WTC11 (cell line): ENCODE results near the gene SLC38A10. TPM values are rescaled to one million over a fixed set of nuclear protein-coding genes. Genes with fewer than 3 reads are reported as not detected.
A peak's percentile ranks its signal among the peaks of the same experiment; 100 is the strongest.

Source experiments
- ATAC-seq: fragments of 200-7000 bp; cut with Tn5 transposase; 2 replicates; pipeline ENCODE4 v1.10.0; 2021; ENCODE audit warnings: mild to moderate bottlenecking, moderate library complexity
- CTCF ChIA-PET: fragments of 300-600 bp; sonication (Branson Sonifier 250); formaldehyde crosslinking; loops from one replicate; lab custom pipeline; 2021; ENCODE audit warnings: antibody characterized with exemption; lab: Charles Lee
- POLR2A ChIA-PET: fragments of 350-600 bp; sonication (Branson Sonifier 250); formaldehyde crosslinking; loops from one replicate; lab custom pipeline; 2021; ENCODE audit warnings: antibody characterized with exemption; lab: Charles Lee
- DNase-seq: peaks from one replicate; pipeline ENCODE4 v3.0.0; 2021; ENCODE audit warnings: low spot score
- H3K27ac Mint-ChIP-seq: 2 replicates; pipeline ENCODE4 v1.8.0; 2021; ENCODE audit warnings: mixed read lengths
- H3K27me3 Mint-ChIP-seq: 2 replicates; pipeline ENCODE4 v1.8.0; 2021; ENCODE audit warnings: low read depth, mild to moderate bottlenecking, moderate library complexity, mixed read lengths
- H3K36me3 Mint-ChIP-seq: 2 replicates; pipeline ENCODE4 v1.8.0; 2021; ENCODE audit warnings: mixed read lengths
- H3K4me1 Mint-ChIP-seq: 2 replicates; pipeline ENCODE4 v1.8.0; 2022; ENCODE audit warnings: mixed read lengths
- H3K4me3 Mint-ChIP-seq: 2 replicates; pipeline ENCODE4 v1.8.0; 2021; ENCODE audit warnings: mild to moderate bottlenecking, moderate library complexity, mixed read lengths
- H3K9me3 Mint-ChIP-seq: 2 replicates; pipeline ENCODE4 v1.8.0; 2021; ENCODE audit warnings: mixed read lengths
- ARID4B ChIP-seq: sonication (generic); formaldehyde crosslinking; IDR thresholded peaks from 2 replicates; pipeline ENCODE4 v1.8.0; 2023; ENCODE audit warnings: missing genetic modification reagents, mild to moderate bottlenecking, borderline replicate concordance
- CBFB ChIP-seq: sonication (generic); formaldehyde crosslinking; IDR thresholded peaks from 2 replicates; pipeline ENCODE4 v1.8.1; 2022; ENCODE audit warnings: mild to moderate bottlenecking, low read depth, missing genetic modification reagents
- FOXJ3 ChIP-seq: sonication (generic); formaldehyde crosslinking; IDR thresholded peaks from 2 replicates; pipeline ENCODE4 v1.9.0; 2021; ENCODE audit warnings: missing genetic modification reagents, mild to moderate bottlenecking, borderline replicate concordance
- JAZF1 ChIP-seq: fragments of 250-450 bp; sonication (Bioruptor Pico); IDR thresholded peaks from 2 replicates; pipeline ENCODE4 v1.9.0; 2021; ENCODE audit warnings: moderate library complexity, mild to moderate bottlenecking, inconsistent platforms
- MXD4 ChIP-seq: fragments of 250-450 bp; sonication (Bioruptor Pico); IDR thresholded peaks from 2 replicates; pipeline ENCODE4 v1.8.0; 2021; ENCODE audit warnings: mild to moderate bottlenecking, moderate library complexity, borderline replicate concordance
- NFYB ChIP-seq: sonication (generic); formaldehyde crosslinking; conservative IDR thresholded peaks from 2 replicates; pipeline ENCODE4 v1.8.0; 2022; ENCODE audit warnings: low read depth, missing genetic modification reagents
- NR3C1 ChIP-seq: sonication (generic); formaldehyde crosslinking; conservative IDR thresholded peaks from 2 replicates; pipeline ENCODE4 v1.8.1; 2023; ENCODE audit warnings: low read depth, mild to moderate bottlenecking, missing genetic modification reagents
- RELA ChIP-seq: sonication (generic); formaldehyde crosslinking; IDR thresholded peaks from 2 replicates; pipeline ENCODE4 v1.8.1; 2022; ENCODE audit warnings: missing genetic modification reagents, mild to moderate bottlenecking, borderline replicate concordance
- RORB ChIP-seq: fragments of 250-450 bp; sonication (Bioruptor Pico); IDR thresholded peaks from 2 replicates; pipeline ENCODE4 v1.9.0; 2021; ENCODE audit warnings: mild to moderate bottlenecking
- ZMAT4 ChIP-seq: fragments of 250-450 bp; sonication (Bioruptor Pico); IDR thresholded peaks from 2 replicates; pipeline ENCODE4 v1.9.0; 2021; ENCODE audit warnings: mild to moderate bottlenecking
- ZNF232 ChIP-seq: sonication (generic); formaldehyde crosslinking; IDR thresholded peaks from 2 replicates; pipeline ENCODE4 v1.8.0; 2022; ENCODE audit warnings: mild to moderate bottlenecking, missing genetic modification reagents
- ZNF423 ChIP-seq: fragments of 250-450 bp; sonication (Bioruptor Pico); IDR thresholded peaks from 2 replicates; pipeline ENCODE4 v2.1.2; 2022; ENCODE audit warnings: mild to moderate bottlenecking, moderate library complexity
- ZSCAN18 ChIP-seq: fragments of 250-450 bp; sonication (Bioruptor Pico); IDR thresholded peaks from 2 replicates; pipeline ENCODE4 v2.1.2; 2022; ENCODE audit warnings: mild to moderate bottlenecking, moderate library complexity
- total RNA-seq: library from RNA; stranded (reverse); gene quantifications from 3 replicates; pipeline ENCODE4 v1.2.3, GENCODE V29; 2021
- TF ChIP-seq, protein P1 (sequence below): sonication (generic); formaldehyde crosslinking; IDR thresholded peaks from 2 replicates; pipeline ENCODE4 v1.8.1; 2022; ENCODE audit warnings: missing genetic modification reagents, borderline replicate concordance

The SLC38A10 gene
- total RNA-seq, 1 experiment from 2014 or later: 47.0 TPM

- TF ChIP-seq CBFB: no peak
- TF ChIP-seq RELA (CRISPR knock-in tag): no peak
- TF ChIP-seq, protein P1, sequence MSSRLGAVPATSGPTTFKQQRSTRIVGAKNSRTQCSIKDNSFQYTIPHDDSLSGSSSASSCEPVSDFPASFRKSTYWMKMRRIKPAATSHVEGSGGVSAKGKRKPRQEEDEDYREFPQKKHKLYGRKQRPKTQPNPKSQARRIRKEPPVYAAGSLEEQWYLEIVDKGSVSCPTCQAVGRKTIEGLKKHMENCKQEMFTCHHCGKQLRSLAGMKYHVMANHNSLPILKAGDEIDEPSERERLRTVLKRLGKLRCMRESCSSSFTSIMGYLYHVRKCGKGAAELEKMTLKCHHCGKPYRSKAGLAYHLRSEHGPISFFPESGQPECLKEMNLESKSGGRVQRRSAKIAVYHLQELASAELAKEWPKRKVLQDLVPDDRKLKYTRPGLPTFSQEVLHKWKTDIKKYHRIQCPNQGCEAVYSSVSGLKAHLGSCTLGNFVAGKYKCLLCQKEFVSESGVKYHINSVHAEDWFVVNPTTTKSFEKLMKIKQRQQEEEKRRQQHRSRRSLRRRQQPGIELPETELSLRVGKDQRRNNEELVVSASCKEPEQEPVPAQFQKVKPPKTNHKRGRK (CRISPR knock-in tag): no peak
- no peak for TF ChIP-seq ZSCAN18 (CRISPR knock-in tag)
These were observed 82.7 kb downstream of the SLC38A10 start (continued) for GRCh38 chr17:81212365-81212764.

GRCh38 chr17:81210868-81211267 is 84.2 kb downstream of the SLC38A10 start:
- DNase-seq: peak; percentile 44
- Mint-ChIP-seq H3K27ac (no peak overlapping the region), H3K4me3 (no peak overlapping the region), H3K9me3 (no peaks in the 10 kb centered on the region), H3K27me3 (no peaks in the 10 kb centered on the region), H3K36me3 (no peaks in the 10 kb centered on the region; the same call in 1 of the 2 replicates), H3K4me1 (no peaks in the 10 kb centered on the region)
- ChIA-PET POLR2A (no interaction called here), CTCF (interaction anchor here (0.8 to 1.5 kb wide), 8 partner anchors 9 to 89 kb away, joined by 3 to 7 read pairs (median 4); partner anchors contain the start of genes CEP131, NDUFAF8 and TEPSIN)
- peak; percentile 60 for ATAC-seq
- TF ChIP-seq RORB (CRISPR knock-in tag) (no peak), NR3C1 (CRISPR knock-in tag) (no peak), NFYB (CRISPR knock-in tag) (no peak), ZNF232 (CRISPR knock-in tag) (no peak), MXD4 (no peak), ZNF423 (CRISPR knock-in tag) (no peak), ARID4B (CRISPR knock-in tag) (no peak)

DNA sequence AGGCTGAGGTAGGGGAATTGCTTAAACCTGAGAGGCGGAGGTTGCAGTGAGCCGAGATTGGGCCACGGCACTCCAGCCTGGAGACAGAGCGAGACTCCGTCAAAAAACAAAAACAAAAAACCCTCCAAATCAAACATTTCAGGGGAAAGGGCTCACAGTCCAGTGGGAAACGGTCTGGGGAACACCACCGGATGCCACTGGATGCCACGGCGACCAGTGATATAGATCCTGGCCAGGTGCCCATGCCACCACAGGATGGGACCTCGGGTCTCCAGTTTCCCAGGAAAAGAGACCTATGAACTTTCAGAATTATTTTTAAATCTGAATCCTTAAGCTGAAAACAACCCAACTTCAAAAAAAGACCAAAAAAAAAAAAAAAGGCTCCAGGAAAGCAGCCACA is 84.6 kb downstream of the SLC38A10 start:
- ATAC-seq (no peak), DNase-seq (no peak)
- POLR2A ChIA-PET: no interaction called here
- no peak for TF ChIP-seq JAZF1 (CRISPR knock-in tag)
- TF ChIP-seq FOXJ3: no peak
- TF ChIP-seq, all 79 proteins: peak for 0
- Mint-ChIP-seq H3K9me3 (no peaks in the 10 kb centered on the region), H3K4me1 (no peaks in the 10 kb centered on the region), H3K27me3 (no peaks in the 10 kb centered on the region), H3K4me3 (no peak overlapping the region), H3K27ac (no peak overlapping the region), H3K36me3 (no peaks in the 10 kb centered on the region; the same call in 1 of the 2 replicates)
- CTCF ChIA-PET: interaction anchor here (0.8 to 1.5 kb wide), 6 partner anchors 9 to 88 kb away, joined by 3 to 7 read pairs (median 4); partner anchors contain the start of genes CEP131, NDUFAF8 and TEPSIN

DNA sequence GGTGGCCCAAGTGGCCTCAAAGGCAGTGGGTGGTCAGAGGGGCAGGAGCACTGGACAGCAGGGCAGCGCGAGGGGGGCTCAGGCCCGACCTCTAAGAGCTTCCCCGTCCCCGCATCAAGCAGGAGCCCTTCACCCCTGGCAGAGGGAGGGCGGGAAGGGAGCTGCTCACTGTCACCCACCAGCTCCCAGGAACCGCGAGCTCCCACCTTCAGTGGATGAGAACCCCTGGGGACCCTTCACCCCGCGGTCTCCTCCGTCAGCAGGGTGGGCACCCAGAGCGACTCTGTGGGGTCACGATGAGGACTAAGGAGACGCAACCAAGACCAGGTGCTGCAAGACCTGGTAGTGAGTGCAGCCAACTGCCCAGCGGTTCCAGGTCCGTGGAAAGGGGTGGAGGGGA is 86.0 kb downstream of the SLC38A10 start:
- no peaks in the 10 kb centered on the region for H3K27me3 Mint-ChIP-seq
- H3K4me3 Mint-ChIP-seq: no peak overlapping the region
- H3K36me3 Mint-ChIP-seq: no peaks in the 10 kb centered on the region; the same call in 1 of the 2 replicates
- H3K9me3 Mint-ChIP-seq: no peaks in the 10 kb centered on the region
- no peak overlapping the region for H3K27ac Mint-ChIP-seq
- ATAC-seq (no peak), DNase-seq (no peak)
- ChIA-PET CTCF (interaction anchor here (1.1 kb wide), 1 partner anchor 9 kb away, joined by 3 read pairs; no protein-coding TSS in a partner anchor), POLR2A (no interaction called here)
- H3K4me1 Mint-ChIP-seq: no peaks in the 10 kb centered on the region
- no peak for TF ChIP-seq ZMAT4 (CRISPR knock-in tag)
- TF ChIP-seq, all 79 proteins: peak for 0
